OCI-M2 (cell line): Measurements from ENCODE around the gene GOLGA6L10.
"Not testable (repeated sequence)": the region's sequence is repeated elsewhere in the genome, so short reads cannot be mapped to it uniquely, and the experiment has no call there.

Experiments used
- DNase-seq: peaks from one replicate; lab custom pipeline; 2025; ENCODE audit not compliant: unreplicated experiment; lab: John Stamatoyannopoulos, UW

GOLGA6L10 gene

GRCh38 chr15:82349375-82349774 is at the start of gene GOLGA6L10:
Gene GOLGA6L10, minus strand, starts transcription at chr15:82349475. Its CDS starts 100 bp downstream, at chr15:82349375.
- not testable (repeated sequence) for DNase-seq

- no peak for DNase-seq
Observed at GRCh38 chr15:82398785-82399184, 49.5 kb upstream of the GOLGA6L10 start.

GRCh38 chr15:82397817-82398216 is 48.5 kb upstream of the GOLGA6L10 start:
- no peak for DNase-seq

- not testable (repeated sequence) for DNase-seq
Observed at GRCh38 chr15:82395788-82396187, 46.5 kb upstream of the GOLGA6L10 start.

GRCh38 chr15:82393671-82394070 is 44.4 kb upstream of the GOLGA6L10 start:
- DNase-seq = no peak

GRCh38 chr15:82392077-82392476 is 42.8 kb upstream of the GOLGA6L10 start:
- not testable (repeated sequence) for DNase-seq

- DNase-seq = not testable (repeated sequence)
Observed at GRCh38 chr15:82390152-82390551, 40.9 kb upstream of the GOLGA6L10 start.

- not testable (repeated sequence) for DNase-seq
Observed at GRCh38 chr15:82387209-82387608, 37.9 kb upstream of the GOLGA6L10 start.

- DNase-seq = not testable (repeated sequence)
Observed at GRCh38 chr15:82381330-82381955, 32.2 kb upstream of the GOLGA6L10 start.

- not testable (repeated sequence) for DNase-seq
Observed at GRCh38 chr15:82379552-82379951, 30.3 kb upstream of the GOLGA6L10 start.

- DNase-seq = not testable (repeated sequence)
Observed at GRCh38 chr15:82373661-82374060, 24.4 kb upstream of the GOLGA6L10 start.

- no peak for DNase-seq
Observed at GRCh38 chr15:82371656-82372055, 22.4 kb upstream of the GOLGA6L10 start.

- DNase-seq = not testable (repeated sequence)
Observed at GRCh38 chr15:82367790-82368189, 18.5 kb upstream of the GOLGA6L10 start.

- DNase-seq = not testable (repeated sequence)
Observed at GRCh38 chr15:82365692-82366323, 16.5 kb upstream of the GOLGA6L10 start.

- DNase-seq = not testable (repeated sequence)
Observed at GRCh38 chr15:82364548-82364947, 15.3 kb upstream of the GOLGA6L10 start.

GRCh38 chr15:82362790-82363189 is 13.5 kb upstream of the GOLGA6L10 start:
- not testable (repeated sequence) for DNase-seq

- not testable (repeated sequence) for DNase-seq
Observed at GRCh38 chr15:82360618-82361017, 11.3 kb upstream of the GOLGA6L10 start.

GRCh38 chr15:82355055-82355454 is 5.8 kb upstream of the GOLGA6L10 start:
- not testable (repeated sequence) for DNase-seq

GRCh38 chr15:82354546-82354945 is 5.3 kb upstream of the GOLGA6L10 start:
- DNase-seq = not testable (repeated sequence)

- DNase-seq = not testable (repeated sequence)
Observed at GRCh38 chr15:82347645-82348044, 1.6 kb downstream of the GOLGA6L10 start.

GRCh38 chr15:82345176-82345575 is 4.1 kb downstream of the GOLGA6L10 start:
- DNase-seq = not testable (repeated sequence)

GRCh38 chr15:82344421-82344820 is 4.9 kb downstream of the GOLGA6L10 start:
- not testable (repeated sequence) for DNase-seq
